WTC11 (cell line): ENCODE results near the gene EIF3I. TPM values are rescaled to one million over a fixed set of nuclear protein-coding genes. Genes with fewer than 3 reads are reported as not detected.

Experiments used
- ATAC-seq: fragments of 200-7000 bp; cut with Tn5 transposase; 2 replicates; pipeline ENCODE4 v1.10.0; 2021; ENCODE audit warnings: mild to moderate bottlenecking, moderate library complexity
- CTCF ChIA-PET: fragments of 300-600 bp; sonication (Branson Sonifier 250); formaldehyde crosslinking; loops from one replicate; lab custom pipeline; 2021; ENCODE audit warnings: antibody characterized with exemption; lab: Charles Lee
- POLR2A ChIA-PET: fragments of 350-600 bp; sonication (Branson Sonifier 250); formaldehyde crosslinking; loops from one replicate; lab custom pipeline; 2021; ENCODE audit warnings: antibody characterized with exemption; lab: Charles Lee
- DNase-seq: peaks from one replicate; pipeline ENCODE4 v3.0.0; 2021; ENCODE audit warnings: low spot score
- H3K27ac Mint-ChIP-seq: 2 replicates; pipeline ENCODE4 v1.8.0; 2021; ENCODE audit warnings: mixed read lengths
- H3K27me3 Mint-ChIP-seq: 2 replicates; pipeline ENCODE4 v1.8.0; 2021; ENCODE audit warnings: low read depth, mild to moderate bottlenecking, moderate library complexity, mixed read lengths
- H3K36me3 Mint-ChIP-seq: 2 replicates; pipeline ENCODE4 v1.8.0; 2021; ENCODE audit warnings: mixed read lengths
- H3K4me1 Mint-ChIP-seq: 2 replicates; pipeline ENCODE4 v1.8.0; 2022; ENCODE audit warnings: mixed read lengths
- H3K4me3 Mint-ChIP-seq: 2 replicates; pipeline ENCODE4 v1.8.0; 2021; ENCODE audit warnings: mild to moderate bottlenecking, moderate library complexity, mixed read lengths
- H3K9me3 Mint-ChIP-seq: 2 replicates; pipeline ENCODE4 v1.8.0; 2021; ENCODE audit warnings: mixed read lengths
- CREM ChIP-seq: sonication (generic); formaldehyde crosslinking; IDR thresholded peaks from 2 replicates; pipeline ENCODE4 v1.8.1; 2022; ENCODE audit warnings: mild to moderate bottlenecking, missing genetic modification reagents, moderate library complexity
- ELF4 ChIP-seq: sonication (generic); formaldehyde crosslinking; IDR thresholded peaks from 2 replicates; pipeline ENCODE4 v1.8.1; 2022; ENCODE audit warnings: low read depth, mild to moderate bottlenecking, moderate library complexity, missing genetic modification reagents
- ERG ChIP-seq: fragments of 250-450 bp; sonication (Bioruptor Pico); IDR thresholded peaks from 2 replicates; pipeline ENCODE4 v1.8.0; 2021; ENCODE audit warnings: mild to moderate bottlenecking
- FOXJ3 ChIP-seq: sonication (generic); formaldehyde crosslinking; IDR thresholded peaks from 2 replicates; pipeline ENCODE4 v1.9.0; 2021; ENCODE audit warnings: missing genetic modification reagents, mild to moderate bottlenecking, borderline replicate concordance
- FOXP1 ChIP-seq: sonication (generic); formaldehyde crosslinking; IDR thresholded peaks from 2 replicates; pipeline ENCODE4 v1.8.0; 2022; ENCODE audit warnings: missing genetic modification reagents, mild to moderate bottlenecking, moderate library complexity, borderline replicate concordance
- HMGA2 ChIP-seq: fragments of 250-450 bp; sonication (Bioruptor Pico); IDR thresholded peaks from 2 replicates; pipeline ENCODE4 v1.4.0; 2021; ENCODE audit warnings: mild to moderate bottlenecking, moderate library complexity
- IRF2 ChIP-seq: sonication (generic); formaldehyde crosslinking; IDR thresholded peaks from 2 replicates; pipeline ENCODE4 v1.8.0; 2022; ENCODE audit warnings: low read depth, missing genetic modification reagents, borderline replicate concordance
- NFATC4 ChIP-seq: fragments of 250-450 bp; sonication (Bioruptor Pico); IDR thresholded peaks from 2 replicates; pipeline ENCODE4 v1.9.0; 2021; ENCODE audit warnings: mild to moderate bottlenecking
- NFYB ChIP-seq: sonication (generic); formaldehyde crosslinking; conservative IDR thresholded peaks from 2 replicates; pipeline ENCODE4 v1.8.0; 2022; ENCODE audit warnings: low read depth, missing genetic modification reagents
- OVOL2 ChIP-seq: fragments of 250-450 bp; sonication (Bioruptor Pico); IDR thresholded peaks from 2 replicates; pipeline ENCODE4 v1.9.0; 2021; ENCODE audit warnings: mild to moderate bottlenecking, borderline replicate concordance
- PRDM15 ChIP-seq: sonication (generic); formaldehyde crosslinking; IDR thresholded peaks from 2 replicates; pipeline ENCODE4 v1.8.0; 2022; ENCODE audit warnings: missing genetic modification reagents
- PRRX2 ChIP-seq: fragments of 250-450 bp; sonication (Bioruptor Pico); IDR thresholded peaks from 2 replicates; pipeline ENCODE4 v1.8.0; 2021; ENCODE audit warnings: mild to moderate bottlenecking
- RELA ChIP-seq: sonication (generic); formaldehyde crosslinking; IDR thresholded peaks from 2 replicates; pipeline ENCODE4 v1.8.1; 2022; ENCODE audit warnings: missing genetic modification reagents, mild to moderate bottlenecking, borderline replicate concordance
- SOX15 ChIP-seq: fragments of 250-450 bp; sonication (Bioruptor Pico); IDR thresholded peaks from 2 replicates; pipeline ENCODE4 v1.9.0; 2021; ENCODE audit warnings: mild to moderate bottlenecking
- ZNF317 ChIP-seq: sonication (generic); formaldehyde crosslinking; IDR thresholded peaks from 2 replicates; pipeline ENCODE4 v1.8.1; 2023; ENCODE audit warnings: low read depth, mild to moderate bottlenecking, moderate library complexity, missing genetic modification reagents, borderline replicate concordance
- ZNF416 ChIP-seq: fragments of 250-450 bp; sonication (Bioruptor Pico); IDR thresholded peaks from 2 replicates; pipeline ENCODE4 v1.9.0; 2021; ENCODE audit warnings: mild to moderate bottlenecking, inconsistent platforms
- ZNF423 ChIP-seq: fragments of 250-450 bp; sonication (Bioruptor Pico); IDR thresholded peaks from 2 replicates; pipeline ENCODE4 v2.1.2; 2022; ENCODE audit warnings: mild to moderate bottlenecking, moderate library complexity
- ZNF671 ChIP-seq: fragments of 250-450 bp; sonication (Bioruptor Pico); IDR thresholded peaks from 2 replicates; pipeline ENCODE4 v1.8.0; 2021; ENCODE audit warnings: mild to moderate bottlenecking
- total RNA-seq: library from RNA; stranded (reverse); gene quantifications from 3 replicates; pipeline ENCODE4 v1.2.3, GENCODE V29; 2021
- TF ChIP-seq, protein P1 (sequence below): sonication (generic); formaldehyde crosslinking; conservative IDR thresholded peaks from 2 replicates; pipeline ENCODE4 v1.8.1; 2023; ENCODE audit warnings: mild to moderate bottlenecking, low read depth, missing genetic modification reagents, moderate library complexity
- TF ChIP-seq, protein P2 (sequence below): fragments of 250-450 bp; sonication (Bioruptor Pico); IDR thresholded peaks from 2 replicates; pipeline ENCODE4 v1.9.0; 2021; ENCODE audit warnings: mild to moderate bottlenecking
- TF ChIP-seq, protein P3 (sequence below): fragments of 200-600 bp; IDR thresholded peaks from 2 replicates; pipeline ENCODE4 v1.8.0; 2022; ENCODE audit warnings: antibody characterized with exemption
- TF ChIP-seq, protein P4 (sequence below): sonication (generic); formaldehyde crosslinking; IDR thresholded peaks from 2 replicates; pipeline ENCODE4 v1.8.0; 2022; ENCODE audit warnings: mild to moderate bottlenecking, missing genetic modification reagents

The EIF3I gene
- total RNA-seq, 1 experiment from 2014 or later: 237 TPM

- TF ChIP-seq, protein P1, sequence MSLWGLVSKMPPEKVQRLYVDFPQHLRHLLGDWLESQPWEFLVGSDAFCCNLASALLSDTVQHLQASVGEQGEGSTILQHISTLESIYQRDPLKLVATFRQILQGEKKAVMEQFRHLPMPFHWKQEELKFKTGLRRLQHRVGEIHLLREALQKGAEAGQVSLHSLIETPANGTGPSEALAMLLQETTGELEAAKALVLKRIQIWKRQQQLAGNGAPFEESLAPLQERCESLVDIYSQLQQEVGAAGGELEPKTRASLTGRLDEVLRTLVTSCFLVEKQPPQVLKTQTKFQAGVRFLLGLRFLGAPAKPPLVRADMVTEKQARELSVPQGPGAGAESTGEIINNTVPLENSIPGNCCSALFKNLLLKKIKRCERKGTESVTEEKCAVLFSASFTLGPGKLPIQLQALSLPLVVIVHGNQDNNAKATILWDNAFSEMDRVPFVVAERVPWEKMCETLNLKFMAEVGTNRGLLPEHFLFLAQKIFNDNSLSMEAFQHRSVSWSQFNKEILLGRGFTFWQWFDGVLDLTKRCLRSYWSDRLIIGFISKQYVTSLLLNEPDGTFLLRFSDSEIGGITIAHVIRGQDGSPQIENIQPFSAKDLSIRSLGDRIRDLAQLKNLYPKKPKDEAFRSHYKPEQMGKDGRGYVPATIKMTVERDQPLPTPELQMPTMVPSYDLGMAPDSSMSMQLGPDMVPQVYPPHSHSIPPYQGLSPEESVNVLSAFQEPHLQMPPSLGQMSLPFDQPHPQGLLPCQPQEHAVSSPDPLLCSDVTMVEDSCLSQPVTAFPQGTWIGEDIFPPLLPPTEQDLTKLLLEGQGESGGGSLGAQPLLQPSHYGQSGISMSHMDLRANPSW: no peak
Measured at GRCh38 chr1:32181563-32181962, 40.6 kb upstream of the EIF3I start (continued).

DNA sequence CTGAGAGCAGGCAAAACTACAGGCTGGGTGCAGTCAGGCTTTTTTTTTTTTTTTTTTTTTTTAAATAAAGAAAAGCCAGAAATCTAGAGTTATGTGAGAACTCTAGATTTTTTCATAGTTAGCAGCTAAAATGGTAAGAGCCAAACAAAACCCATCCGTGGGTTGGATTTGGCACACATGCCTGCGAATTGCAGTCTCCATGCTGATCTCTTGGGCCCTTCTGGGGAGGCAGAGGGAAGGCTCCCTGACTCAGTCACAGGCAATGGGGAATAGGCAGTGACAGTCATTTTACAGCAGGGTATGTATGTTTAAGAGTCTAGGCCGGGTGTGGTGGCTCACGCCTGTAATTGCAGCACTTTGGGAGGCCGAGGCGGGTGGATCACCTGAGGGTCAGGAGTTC is 40.1 kb upstream of the EIF3I start:
- Mint-ChIP-seq H3K4me1 (peaks cover 34% of the 10 kb centered on the region), H3K4me3 (no peak overlapping the region)
- POLR2A ChIA-PET: no interaction called here
- no peak for TF ChIP-seq ZNF423 (CRISPR knock-in tag)
- TF ChIP-seq ZNF317 (CRISPR knock-in tag): no peak
- TF ChIP-seq IRF2 (CRISPR knock-in tag): no peak
- TF ChIP-seq RELA (CRISPR knock-in tag): no peak
- TF ChIP-seq NFATC4 (CRISPR knock-in tag): no peak
- TF ChIP-seq ELF4 (CRISPR knock-in tag): no peak
- TF ChIP-seq ERG: no peak
- no peak for TF ChIP-seq SOX15 (CRISPR knock-in tag)
- TF ChIP-seq FOXJ3 (CRISPR knock-in tag): no peak
- no peak for TF ChIP-seq PRRX2 (CRISPR knock-in tag)
- no peak for TF ChIP-seq NFYB (CRISPR knock-in tag)
- TF ChIP-seq ZNF416: no peak
- no peak for TF ChIP-seq FOXP1 (CRISPR knock-in tag)
- no peak for TF ChIP-seq OVOL2 (CRISPR knock-in tag)
- TF ChIP-seq, all 79 proteins: peak for 0
- Mint-ChIP-seq H3K27me3 (no peaks in the 10 kb centered on the region; the same call in 1 of the 2 replicates), H3K27ac (peak overlapping the region; percentile 23; the same call in 1 of the 2 replicates), H3K36me3 (peaks cover 47% of the 10 kb centered on the region), H3K9me3 (no peaks in the 10 kb centered on the region)
- ATAC-seq: no peak
- CTCF ChIA-PET: interaction anchor here (3.6 kb wide), 1 partner anchor 33 kb away, joined by 18 read pairs; no protein-coding TSS in a partner anchor
- DNase-seq: no peak

DNA sequence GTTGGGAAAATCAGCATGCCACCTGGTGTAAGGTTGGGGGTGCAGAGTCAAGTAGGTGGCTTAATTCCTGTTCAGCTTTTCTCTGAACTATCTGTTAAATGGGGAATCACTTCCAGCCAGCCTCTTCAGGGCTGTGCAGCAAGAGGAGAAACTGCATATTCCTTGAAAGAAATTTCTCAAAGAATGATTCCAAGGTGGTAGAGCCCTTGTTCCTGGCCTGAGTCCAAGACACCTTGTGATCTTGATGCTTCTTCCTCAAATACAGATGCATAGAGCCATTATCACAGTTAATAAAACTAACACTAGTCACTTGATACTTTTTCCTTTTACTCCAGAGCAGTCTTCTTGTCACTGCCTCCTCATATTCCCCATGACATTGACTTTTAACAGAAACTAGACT is 37.6 kb upstream of the EIF3I start:
- DNase-seq: no peak
- ATAC-seq: no peak
- H3K27ac Mint-ChIP-seq: no peak overlapping the region; the same call in 1 of the 2 replicates
- H3K4me1 Mint-ChIP-seq: peaks cover 17% of the 10 kb centered on the region
- ChIA-PET CTCF (no interaction called here), POLR2A (interaction anchor here (1.2 kb wide), 1 partner anchor 55 kb away, joined by 3 read pairs; no protein-coding TSS in a partner anchor)
- no peak overlapping the region for H3K4me3 Mint-ChIP-seq
- H3K36me3 Mint-ChIP-seq: peaks cover 72% of the 10 kb centered on the region
- H3K27me3 Mint-ChIP-seq: no peaks in the 10 kb centered on the region; the same call in 1 of the 2 replicates
- no peaks in the 10 kb centered on the region for H3K9me3 Mint-ChIP-seq
- TF ChIP-seq FOXJ3 (CRISPR knock-in tag) (no peak), ZNF671 (no peak), FOXP1 (CRISPR knock-in tag) (no peak), HMGA2 (CRISPR knock-in tag) (no peak), ZNF423 (CRISPR knock-in tag) (no peak), PRDM15 (CRISPR knock-in tag) (no peak), CREM (CRISPR knock-in tag) (no peak)
- TF ChIP-seq, protein P2, sequence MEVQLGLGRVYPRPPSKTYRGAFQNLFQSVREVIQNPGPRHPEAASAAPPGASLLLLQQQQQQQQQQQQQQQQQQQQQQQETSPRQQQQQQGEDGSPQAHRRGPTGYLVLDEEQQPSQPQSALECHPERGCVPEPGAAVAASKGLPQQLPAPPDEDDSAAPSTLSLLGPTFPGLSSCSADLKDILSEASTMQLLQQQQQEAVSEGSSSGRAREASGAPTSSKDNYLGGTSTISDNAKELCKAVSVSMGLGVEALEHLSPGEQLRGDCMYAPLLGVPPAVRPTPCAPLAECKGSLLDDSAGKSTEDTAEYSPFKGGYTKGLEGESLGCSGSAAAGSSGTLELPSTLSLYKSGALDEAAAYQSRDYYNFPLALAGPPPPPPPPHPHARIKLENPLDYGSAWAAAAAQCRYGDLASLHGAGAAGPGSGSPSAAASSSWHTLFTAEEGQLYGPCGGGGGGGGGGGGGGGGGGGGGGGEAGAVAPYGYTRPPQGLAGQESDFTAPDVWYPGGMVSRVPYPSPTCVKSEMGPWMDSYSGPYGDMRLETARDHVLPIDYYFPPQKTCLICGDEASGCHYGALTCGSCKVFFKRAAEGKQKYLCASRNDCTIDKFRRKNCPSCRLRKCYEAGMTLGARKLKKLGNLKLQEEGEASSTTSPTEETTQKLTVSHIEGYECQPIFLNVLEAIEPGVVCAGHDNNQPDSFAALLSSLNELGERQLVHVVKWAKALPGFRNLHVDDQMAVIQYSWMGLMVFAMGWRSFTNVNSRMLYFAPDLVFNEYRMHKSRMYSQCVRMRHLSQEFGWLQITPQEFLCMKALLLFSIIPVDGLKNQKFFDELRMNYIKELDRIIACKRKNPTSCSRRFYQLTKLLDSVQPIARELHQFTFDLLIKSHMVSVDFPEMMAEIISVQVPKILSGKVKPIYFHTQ (CRISPR knock-in tag): no peak
- TF ChIP-seq, protein P3, sequence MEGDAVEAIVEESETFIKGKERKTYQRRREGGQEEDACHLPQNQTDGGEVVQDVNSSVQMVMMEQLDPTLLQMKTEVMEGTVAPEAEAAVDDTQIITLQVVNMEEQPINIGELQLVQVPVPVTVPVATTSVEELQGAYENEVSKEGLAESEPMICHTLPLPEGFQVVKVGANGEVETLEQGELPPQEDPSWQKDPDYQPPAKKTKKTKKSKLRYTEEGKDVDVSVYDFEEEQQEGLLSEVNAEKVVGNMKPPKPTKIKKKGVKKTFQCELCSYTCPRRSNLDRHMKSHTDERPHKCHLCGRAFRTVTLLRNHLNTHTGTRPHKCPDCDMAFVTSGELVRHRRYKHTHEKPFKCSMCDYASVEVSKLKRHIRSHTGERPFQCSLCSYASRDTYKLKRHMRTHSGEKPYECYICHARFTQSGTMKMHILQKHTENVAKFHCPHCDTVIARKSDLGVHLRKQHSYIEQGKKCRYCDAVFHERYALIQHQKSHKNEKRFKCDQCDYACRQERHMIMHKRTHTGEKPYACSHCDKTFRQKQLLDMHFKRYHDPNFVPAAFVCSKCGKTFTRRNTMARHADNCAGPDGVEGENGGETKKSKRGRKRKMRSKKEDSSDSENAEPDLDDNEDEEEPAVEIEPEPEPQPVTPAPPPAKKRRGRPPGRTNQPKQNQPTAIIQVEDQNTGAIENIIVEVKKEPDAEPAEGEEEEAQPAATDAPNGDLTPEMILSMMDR: no peak
- TF ChIP-seq, protein P4, sequence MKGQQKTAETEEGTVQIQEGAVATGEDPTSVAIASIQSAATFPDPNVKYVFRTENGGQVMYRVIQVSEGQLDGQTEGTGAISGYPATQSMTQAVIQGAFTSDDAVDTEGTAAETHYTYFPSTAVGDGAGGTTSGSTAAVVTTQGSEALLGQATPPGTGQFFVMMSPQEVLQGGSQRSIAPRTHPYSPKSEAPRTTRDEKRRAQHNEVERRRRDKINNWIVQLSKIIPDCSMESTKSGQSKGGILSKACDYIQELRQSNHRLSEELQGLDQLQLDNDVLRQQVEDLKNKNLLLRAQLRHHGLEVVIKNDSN (CRISPR knock-in tag): no peak
